HG03571 (cell line): ENCODE measurements around the gene OR10A5.
"Not testable (repeated sequence)": the region's sequence is repeated elsewhere in the genome, so short reads cannot be mapped to it uniquely, and the experiment has no call there.

ENCODE experiments used
- ATAC-seq: cut with Tn5 transposase; IDR thresholded peaks from one replicate; pipeline ENCODE4 v1.9.1; 2021; ENCODE audit not compliant: unreplicated experiment

The OR10A5 gene, protein sequence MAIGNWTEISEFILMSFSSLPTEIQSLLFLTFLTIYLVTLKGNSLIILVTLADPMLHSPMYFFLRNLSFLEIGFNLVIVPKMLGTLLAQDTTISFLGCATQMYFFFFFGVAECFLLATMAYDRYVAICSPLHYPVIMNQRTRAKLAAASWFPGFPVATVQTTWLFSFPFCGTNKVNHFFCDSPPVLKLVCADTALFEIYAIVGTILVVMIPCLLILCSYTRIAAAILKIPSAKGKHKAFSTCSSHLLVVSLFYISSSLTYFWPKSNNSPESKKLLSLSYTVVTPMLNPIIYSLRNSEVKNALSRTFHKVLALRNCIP

DNA sequence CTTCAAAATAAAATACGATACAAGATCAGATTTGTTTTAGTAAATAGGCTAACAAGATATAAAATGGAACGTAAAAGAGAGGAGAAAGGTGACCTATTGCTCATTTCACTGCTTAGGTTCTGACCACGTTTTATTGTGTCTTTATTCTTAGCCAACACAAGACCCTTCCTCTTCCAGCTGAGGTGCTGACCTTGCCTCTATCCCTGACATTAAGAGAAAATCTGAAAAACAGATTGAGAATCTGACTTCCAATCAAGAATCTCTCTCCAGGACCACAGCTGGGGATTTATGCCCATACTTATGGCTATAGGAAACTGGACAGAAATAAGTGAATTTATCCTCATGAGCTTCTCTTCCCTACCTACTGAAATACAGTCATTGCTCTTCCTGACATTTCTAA is at the start of gene OR10A5:
Gene OR10A5, plus strand, starts transcription at position 301 of the 400 bp plus-strand sequence. Its CDS starts 0 bp downstream, at position 301.
- ATAC-seq, result no peak

GRCh38 chr11:6799402-6799801 is 46.1 kb upstream of the OR10A5 start, which contains the start of gene OR6A2:
Gene OR6A2 (minus strand): TSS chr11:6799689. CDS start chr11:6795708, 3,981 bp downstream.
- ATAC-seq, result no peak

- ATAC-seq, result not testable (repeated sequence)
These were observed 44.4 kb upstream of the OR10A5 start for GRCh38 chr11:6801075-6801474.

DNA sequence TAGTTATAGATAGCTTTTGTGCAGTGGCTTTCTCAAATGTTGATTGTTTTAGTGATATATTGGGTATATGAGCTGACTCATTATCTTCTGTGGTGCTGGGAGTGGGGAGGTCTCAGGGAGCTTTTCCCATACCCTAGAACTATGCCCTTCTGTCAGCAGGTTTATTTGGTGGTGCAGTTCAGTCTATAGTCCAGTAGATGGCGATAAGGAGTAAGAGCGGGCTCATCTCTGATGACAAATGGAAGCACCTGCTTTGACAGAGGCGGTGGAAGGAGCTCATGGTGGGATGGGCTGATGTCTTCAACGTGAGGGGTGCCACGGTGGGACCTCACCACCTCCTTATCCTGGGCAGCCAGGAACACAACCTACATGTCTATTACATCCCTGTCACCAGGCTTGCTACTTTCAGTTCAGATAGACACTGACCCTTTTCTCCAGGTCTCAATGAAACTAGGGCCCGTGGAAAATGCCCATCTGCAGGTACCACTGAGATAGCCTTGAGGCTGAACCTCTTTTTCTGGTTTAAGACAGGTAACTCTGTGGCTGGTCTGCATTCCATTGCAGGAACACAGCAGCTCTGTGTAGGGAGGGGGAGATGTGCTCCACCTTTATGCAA is 33.0 kb upstream of the OR10A5 start:
- ATAC-seq, result peak; percentile 87

GRCh38 chr11:6813656-6814055 is 31.8 kb upstream of the OR10A5 start:
- ATAC-seq, result no peak

GRCh38 chr11:6817694-6818093 is 27.8 kb upstream of the OR10A5 start:
- no peak for ATAC-seq

DNA sequence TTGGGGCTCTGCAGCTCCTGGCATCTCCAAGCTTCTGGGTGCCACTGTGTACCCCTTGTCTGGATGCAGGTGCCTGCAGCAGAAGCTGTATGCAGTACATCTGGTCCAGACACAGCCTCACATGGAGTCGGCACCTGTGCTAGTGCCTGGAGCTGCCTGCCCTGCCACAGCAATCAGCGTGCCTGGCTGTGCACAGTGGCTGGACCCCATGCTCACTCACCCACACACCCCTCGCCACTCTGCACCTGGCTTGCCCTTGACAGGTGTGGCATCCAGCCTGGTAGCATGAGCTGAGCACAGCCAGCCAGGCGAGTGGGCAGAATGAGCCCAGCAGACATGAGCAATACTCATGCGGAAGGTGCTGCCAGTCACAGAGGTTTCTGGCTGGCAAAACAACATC is 26.5 kb upstream of the OR10A5 start:
- no peak for ATAC-seq

DNA sequence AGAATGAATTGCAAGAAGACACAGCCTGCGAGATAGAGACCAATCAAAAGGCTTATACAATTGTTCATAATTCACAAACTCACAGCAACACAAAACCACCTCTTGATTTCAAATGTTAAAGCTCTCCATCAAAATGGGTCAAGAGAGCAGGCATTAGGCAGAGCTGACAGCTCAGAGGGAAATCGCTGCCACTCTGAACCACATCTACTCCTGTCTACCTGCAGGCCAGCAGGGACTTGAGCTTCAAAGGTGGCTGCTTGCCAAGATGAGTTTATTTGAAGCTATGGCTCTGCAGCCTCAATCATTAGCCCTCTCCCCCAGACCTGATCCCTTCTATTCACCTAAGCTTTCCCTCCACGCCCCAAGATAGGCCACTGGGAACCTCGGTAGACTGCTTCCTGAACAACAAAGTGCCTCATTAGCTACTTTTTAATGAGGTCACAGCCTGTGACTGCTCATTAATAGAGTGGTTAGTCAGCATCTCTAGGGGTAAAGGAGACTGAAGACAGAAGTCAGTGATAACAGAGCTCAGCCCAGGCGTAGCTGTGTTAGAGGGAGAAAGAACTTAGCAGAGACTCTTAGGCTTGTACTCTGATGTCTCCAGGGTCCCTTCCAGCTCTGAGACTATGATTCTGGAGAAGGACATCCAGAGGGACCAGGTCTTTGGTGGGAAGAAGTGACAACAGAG is 21.2 kb upstream of the OR10A5 start:
- no peak for ATAC-seq

DNA sequence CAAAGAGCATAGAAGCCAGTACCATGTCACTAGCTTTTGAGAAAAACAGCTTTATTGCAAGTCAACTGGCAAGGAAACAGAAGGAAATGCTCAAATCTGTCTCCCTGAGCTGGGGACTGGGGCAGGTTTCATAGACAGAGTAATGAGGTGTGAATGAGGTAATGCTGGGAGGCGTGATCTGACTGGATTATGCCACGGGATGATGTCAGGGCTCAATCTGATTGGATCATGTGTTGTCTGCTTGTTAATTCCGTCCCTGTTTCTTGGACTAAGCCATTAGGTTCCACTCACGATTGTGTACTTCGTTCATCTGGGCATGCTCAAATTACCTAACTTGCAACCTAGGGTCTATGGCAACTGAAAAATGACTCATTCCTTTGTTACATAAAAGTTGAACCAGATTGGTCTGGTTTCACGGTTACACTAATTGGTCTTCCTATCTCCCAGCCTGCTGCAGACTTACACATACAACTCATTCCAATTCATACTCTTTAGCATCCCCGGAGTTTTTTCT is 20.2 kb upstream of the OR10A5 start:
- ATAC-seq, result no peak

DNA sequence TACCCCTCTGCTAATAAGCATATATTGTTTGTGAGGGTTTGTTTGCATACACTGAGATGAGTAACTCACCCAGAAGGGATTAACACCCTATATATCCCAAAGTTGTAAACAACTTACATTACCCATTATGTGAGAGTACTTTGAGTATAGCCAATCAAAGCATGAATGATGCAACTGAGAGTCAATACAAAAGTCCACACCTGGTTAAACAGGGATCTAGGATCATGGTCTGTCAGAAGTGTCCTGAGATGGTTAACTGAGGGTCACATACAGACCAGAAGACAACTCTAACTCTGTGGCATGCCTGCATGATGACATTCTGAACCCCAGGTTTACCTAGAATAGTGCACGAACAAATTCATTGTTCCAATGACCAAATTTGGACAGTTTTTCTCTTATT is 17.4 kb upstream of the OR10A5 start:
- ATAC-seq, result no peak

DNA sequence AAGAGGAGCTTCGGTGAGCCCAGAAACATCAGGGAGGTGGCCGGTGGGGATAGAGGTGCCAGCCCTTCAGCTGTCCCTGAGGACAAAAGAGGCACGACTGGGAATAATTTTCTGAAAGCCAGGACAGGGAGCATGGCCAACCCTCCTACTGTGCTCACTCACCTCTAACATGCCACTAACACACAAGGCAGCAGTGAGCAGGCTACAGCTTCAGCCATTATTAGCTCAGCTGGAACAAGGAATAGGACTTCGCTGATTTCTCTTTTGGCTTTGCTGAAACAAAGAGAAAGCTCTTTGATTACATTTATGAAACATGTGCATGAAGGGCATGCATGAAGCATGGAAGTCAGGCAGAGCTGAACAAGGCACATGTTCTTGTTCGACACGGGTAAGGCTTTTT is 12.1 kb upstream of the OR10A5 start:
- ATAC-seq, result no peak

- ATAC-seq, result no peak
These were observed 11.5 kb upstream of the OR10A5 start for GRCh38 chr11:6834021-6834420.

DNA sequence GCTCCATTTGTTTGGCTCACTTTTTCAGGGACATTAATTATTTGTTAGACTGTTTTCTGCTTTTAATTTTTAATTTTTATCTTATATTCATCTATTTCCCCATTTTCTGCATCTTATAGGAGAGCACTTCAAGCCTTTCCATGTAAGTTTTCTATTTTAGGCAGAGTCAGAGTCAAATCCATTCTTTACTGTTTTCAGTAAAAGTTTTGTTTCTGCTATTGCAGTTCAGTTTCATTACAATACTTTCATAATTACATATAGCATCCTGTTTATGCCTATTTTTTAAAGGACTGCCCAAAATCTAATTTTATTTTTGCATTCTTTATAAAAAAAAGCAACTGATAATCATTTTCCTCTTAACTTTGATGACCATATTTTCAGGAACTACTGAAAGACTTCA is 3.8 kb upstream of the OR10A5 start:
- no peak for ATAC-seq

- no peak for ATAC-seq
These were observed 1.8 kb upstream of the OR10A5 start for GRCh38 chr11:6843670-6844069.

DNA sequence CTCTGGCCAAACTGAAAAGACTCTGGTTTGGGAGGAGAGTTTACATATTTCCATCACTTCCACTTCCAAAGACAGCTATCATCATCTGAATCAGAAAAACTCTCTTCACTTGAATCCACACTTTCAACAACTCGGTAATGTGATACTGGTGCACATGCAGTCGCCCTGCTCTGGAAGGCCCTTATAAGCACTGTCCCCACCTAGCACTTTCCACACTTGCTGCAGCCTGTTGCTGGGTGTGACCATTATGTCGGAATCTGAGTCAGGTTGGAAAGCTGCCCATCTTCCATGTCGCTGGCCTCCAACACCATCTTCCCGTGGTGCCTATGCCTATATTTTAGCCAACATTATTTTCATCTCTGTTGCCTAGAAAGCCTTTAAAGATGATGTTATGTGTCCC is 1.1 kb upstream of the OR10A5 start:
- no peak for ATAC-seq

GRCh38 chr11:6850526-6850925 is 5.0 kb downstream of the OR10A5 start:
- ATAC-seq, result no peak

DNA sequence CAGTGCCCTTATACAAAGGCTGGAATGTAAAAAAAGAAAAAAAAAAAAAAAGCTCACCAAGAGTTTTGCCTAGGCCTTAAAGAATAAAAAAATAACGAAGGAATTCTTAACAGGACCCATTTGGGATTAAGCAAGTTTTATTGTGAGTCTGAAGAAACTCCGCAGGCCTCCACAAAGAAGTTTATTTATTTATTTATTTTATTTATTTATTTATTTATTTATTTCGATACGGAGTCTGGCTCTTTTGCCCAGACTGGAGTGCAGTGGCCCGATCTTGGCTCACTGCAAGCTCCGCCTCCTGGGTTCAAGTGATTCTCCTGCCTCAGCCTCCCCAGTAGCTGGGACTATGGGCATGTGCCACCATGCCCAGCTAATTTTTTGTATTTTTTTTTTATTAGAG is 9.3 kb downstream of the OR10A5 start:
- not testable (repeated sequence) for ATAC-seq

DNA sequence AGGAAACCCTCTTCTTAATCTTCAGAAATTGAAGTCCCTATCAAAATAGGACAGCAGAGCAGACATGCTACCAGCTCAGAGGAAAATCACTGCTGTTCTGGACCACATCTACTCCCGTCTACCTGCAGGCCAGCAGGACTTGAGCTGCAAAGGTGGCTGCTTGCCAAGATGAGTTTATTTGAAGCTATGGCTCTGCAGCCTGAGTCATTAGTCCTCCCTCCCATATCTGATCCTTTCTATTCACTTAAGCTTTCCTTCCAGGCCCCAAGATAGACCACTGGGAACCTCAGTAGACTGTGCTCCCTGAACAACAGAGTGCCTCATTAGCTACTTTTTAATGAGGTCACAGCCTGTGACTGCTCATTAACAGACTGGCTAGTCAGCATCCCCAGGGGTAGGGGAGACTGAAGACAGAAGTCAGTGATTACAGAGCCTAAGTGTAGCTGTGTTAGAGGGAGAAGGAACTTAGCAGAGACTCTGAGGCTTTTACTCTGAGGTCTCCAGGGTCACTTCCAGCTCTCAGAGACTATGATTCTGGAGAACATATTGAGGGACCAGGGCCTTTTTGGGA is 10.6 kb downstream of the OR10A5 start:
- ATAC-seq, result no peak

- no peak for ATAC-seq
These were observed 11.4 kb downstream of the OR10A5 start for GRCh38 chr11:6856871-6857270.

GRCh38 chr11:6862961-6863360 is 17.5 kb downstream of the OR10A5 start, which contains the start of gene OR10A2:
Gene OR10A2 (plus strand): TSS chr11:6863057. CDS start chr11:6869755, 6,698 bp downstream.
- ATAC-seq, result no peak

DNA sequence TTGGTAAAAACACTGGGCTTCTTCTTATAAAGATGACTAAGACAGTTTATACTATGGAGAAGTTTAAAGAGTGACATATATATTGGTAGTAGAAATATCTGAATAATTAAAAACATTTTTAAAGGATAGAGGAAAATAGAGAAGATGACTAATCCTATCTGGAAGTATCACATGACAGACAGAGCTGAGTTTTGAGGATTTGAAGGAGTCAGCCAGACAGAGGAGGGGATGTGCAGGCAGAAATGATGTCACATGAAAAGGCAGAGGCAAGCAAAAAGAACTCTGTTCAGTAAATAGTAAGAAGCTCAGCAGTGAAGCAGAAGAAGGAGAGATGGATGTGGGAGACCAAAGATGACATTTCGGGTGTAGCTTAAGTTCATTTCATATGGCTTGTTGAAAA is 19.0 kb downstream of the OR10A5 start:
- no peak for ATAC-seq
